Eye (tissue), 1 donor: Measurements from ENCODE around the gene SLC8A2.
"Not testable (repeated sequence)": the region's sequence is repeated elsewhere in the genome, so short reads cannot be mapped to it uniquely, and the experiment has no call there.

Source experiments
- DNase-seq: peaks from one replicate; pipeline ENCODE4 v3.0.0-alpha.2; 2015

The SLC8A2 gene

DNA sequence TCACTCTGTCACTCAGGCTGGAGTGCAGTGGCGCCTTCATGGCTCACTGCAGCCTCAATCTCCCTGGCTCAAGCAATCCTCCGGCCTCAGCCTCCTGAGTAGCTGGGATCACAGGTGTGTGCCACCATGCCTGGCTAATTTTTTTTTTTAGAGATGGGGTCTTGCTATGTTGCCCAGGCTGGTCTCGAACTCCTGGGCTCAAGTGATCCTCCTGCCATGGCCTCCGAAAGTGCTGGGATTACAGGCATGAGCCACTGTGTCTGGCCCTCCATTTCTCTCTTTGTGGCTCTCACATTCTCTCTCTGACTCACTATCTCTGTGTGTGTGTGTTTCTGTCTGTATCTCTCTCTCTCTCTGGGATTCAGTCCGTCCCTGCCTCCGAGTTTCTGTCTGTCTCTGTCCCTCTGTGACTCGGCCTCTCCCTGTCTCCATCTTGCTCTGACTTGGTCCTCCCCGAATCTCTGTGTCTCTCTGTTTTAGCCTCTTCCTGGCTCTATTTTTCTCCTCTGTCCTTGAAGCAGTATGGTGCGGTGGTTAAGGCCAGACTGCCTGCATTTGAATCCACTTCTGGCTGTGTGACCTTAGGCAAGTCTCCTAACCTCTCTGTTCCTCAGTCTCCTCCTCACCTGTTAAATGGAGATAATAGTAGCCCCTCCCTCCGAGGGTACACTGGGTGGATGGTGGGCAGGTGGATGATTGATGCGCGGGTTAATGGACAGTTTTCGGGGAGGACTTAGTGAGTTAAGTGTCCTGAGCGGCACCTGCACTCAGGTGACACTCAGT, 63.3 kb downstream of the SLC8A2 start:
- DNase-seq = no peak

DNA sequence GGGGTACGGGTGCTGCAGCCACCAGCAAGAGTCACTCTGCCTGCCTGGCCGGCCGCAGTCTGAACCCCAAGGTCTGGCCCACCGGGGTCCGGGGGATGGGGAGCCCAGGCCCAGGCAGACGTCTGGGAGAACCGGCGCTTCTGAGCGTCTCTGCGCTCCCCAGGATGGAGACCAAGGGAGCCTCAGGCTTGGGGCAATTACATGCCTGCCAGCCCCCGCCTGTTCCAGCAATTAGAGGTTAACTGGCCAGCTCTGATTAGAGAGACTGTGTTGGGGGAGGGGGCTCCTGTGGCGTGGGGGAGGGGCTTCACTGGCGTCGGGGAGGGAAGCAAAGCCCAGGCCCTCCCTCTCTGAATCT, 64.3 kb downstream of the SLC8A2 start:
- DNase-seq = no peak

DNA sequence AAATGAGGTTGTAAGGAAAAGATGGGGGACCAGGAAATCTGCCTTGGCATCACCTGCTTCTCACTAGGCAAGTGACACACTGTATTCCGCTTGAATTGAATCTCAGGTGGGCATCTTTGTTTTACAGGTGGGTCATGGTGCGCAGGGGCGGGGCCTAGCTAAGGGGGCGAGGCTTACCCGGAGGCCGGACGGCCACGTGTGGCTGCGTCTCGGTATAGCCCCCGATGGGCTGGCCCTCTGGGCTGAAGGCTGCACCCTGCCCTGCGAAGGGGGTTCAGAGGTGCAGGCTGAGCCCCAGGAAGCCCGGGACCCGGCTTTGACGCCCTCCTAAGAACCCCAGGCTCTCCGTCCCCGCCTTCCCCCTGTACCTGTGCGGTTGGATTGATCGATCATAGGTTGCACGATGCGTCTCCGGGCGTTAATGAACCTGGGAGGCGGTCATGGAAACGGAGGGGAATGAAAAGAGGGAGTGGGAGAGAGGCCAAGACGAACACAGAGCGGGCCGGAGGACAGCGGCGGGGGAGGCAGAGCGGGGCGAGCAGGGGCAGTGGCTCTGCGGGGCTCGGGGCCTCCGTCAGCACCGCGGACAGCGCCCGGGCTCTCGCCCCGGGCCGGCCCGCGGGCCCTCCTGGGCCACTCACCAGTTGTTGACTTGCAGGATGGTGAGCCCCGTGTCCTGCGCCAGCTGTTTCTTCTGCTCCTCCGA, 64.8 kb downstream of the SLC8A2 start:
- DNase-seq = peak; percentile 63

DNA sequence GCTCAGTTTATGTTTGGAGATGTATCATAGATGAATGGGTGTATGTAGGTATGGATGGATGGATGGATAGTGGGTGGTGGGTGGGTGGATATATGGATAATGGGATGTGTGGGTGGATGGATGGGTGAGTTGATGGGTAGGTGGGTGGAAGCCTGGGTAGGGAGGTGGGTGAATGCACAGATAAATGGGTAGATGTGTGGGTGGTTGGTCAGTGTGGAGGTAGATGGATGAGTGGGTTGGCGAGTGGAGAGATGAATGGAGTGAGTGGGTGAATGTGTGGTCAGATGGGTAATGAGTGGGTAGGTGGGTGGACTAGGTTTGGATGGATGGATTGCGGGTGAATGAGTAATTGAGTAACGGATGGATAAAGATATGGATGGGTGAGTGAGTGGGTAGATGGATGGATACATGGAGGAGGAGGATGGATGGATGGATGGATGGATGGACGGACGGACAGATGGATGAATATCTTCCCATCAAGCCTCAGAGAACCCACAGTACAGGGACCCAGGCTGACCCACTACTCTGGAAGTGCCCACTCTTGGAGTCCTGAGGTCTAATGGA, 65.8 kb downstream of the SLC8A2 start:
- DNase-seq = no peak

DNA sequence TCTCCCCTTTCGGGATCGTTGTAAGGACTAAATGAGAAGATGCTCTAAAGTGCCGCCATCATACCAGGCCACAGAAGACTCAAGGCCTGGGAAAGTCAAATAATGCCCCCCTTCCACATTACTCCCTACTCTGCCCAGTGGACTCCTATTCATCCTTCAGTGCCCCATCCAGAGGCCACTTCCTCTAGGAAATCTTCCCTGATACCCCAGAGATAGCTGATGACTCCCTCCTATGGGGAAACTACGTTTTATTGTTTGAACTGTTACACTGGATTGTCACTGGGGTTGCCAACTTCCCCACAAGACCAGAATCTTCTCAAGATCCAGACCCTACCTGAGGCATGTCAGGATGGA, 66.5 kb downstream of the SLC8A2 start:
- no peak for DNase-seq

DNA sequence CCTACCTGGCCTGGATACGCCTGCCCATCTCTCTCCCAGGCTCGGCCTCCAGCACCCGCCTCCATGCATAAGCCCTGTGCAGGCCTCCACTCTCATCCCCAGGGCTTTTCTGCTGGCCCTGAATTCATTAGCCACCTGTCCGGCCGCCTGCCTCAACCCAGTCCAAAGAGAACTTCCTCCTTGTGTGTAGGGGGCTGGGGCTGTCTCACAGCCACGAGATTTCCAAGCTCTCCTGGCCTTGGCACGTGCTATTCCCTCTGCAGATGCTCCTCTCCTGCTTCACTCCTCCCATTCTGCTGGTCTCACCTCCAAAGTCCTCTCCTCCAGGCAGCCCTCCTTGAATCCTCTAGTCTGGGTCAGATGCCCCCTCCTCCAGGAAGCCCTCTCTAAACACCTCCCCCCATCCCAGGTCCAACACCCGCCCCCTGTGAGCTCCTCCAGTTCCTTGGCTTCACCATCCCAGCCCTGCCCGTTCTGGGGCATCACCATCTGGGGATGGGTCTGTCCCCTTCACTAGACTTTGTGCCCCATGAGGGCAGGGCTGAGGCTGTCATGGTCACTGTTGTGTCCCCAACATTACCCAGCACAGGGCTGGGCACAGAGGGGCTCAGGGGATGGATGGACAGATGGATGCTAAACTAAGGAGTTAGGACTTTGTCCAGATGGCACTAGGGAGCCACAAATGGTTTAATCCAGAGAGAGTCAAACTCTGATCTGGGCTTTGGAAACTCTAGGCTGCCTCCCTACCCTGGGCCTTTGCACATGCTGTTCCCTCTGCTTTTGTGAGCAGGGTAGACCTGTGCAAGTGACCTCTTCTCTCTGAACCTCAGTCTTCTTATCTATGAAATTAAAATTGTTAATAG, 67.1 kb downstream of the SLC8A2 start:
- DNase-seq = no peak

DNA sequence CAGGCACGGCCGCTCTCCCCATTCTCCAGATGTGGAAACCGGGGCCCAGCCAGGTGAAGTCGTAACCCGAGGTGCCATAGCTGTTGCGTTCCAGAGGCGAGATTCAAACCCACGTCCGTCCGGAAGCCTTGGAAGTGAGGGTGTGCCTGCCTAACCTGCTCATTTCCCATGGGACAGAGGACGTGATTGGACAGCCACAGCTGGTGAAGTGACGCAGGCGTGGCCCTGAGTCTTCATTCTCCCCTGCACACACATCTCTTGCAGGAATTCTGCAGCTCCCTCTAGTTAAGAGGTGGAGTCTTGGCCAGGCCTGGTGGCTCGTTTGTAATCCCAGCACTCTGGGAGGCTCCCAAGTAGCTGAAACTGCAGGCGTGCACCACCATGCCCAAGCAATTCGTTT, 69.2 kb downstream of the SLC8A2 start:
- no peak for DNase-seq

DNA sequence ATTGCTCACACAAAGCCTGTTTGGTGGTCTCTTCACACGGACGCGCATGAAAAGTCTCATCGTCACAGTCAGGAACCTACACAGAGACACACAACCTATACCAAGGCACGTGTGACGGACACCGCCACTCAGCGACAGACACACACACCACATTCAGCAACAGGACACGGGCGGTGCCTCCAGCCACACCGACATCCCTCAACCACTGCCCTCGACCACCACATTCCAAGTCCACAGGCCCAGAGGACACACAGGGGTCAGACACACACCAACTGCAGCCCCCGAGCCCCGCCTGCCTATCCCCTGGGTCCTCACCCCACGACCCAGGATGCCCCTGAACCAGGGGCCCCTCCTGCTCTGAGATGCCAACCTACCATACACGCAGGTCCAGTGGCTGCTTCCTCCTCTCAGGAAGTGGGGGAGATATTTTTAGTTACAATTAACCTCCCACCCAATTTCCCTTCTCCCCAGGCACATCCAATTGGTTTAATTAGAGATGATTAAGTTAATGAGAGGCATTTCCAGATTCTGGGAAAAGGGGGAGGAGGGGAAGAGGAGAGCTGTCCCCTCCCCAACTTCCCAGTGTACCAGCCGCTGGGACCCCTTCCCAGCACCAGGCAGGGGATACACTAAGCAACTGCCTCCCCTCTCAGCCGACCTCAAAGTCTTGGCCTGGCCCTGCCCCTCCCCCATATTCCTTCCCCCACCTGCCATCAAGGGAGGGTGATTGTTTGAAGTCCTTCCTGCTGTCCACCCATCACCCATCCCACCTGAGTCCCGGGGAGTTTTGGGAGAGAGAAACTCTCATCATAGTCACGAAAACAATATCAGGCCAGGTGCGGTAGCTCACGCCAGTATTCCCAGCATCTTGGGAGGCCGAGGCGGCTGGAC, 72.7 kb downstream of the SLC8A2 start:
- DNase-seq = no peak

DNA sequence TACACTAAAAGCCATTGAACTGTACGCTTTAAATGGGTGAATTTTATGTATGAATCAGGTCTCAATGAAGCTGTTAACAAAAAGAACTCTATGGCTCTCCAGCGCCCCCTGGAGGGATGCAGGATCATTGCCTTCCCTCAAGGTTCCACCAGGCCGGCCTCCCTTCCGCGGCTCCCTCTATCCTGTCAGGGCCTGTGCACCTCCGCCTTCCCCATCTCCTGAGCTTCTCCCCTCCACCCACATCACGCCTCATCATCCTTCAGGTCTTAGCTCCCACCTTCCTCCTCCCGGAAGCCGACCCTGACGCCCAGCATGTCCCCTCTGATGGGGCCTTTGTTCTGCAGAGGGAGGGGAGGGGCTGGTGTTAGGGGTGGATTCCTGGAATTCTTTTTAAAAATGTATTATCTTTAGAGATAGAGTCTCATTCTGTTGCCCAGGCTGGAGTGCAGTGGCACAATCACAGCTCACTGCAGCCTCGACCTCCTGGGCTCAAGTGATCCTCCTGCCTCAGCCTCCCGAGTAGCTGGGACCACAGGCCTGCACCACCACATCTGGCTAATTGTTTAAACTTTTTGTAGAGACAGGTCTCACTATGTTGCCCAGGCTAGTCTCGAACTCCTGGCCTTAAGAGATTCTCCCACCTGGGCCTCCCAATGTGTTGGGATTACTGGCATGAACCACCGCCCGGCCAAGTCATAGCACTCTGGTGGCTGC, 80.0 kb downstream of the SLC8A2 start:
- peak; percentile 87 for DNase-seq

DNA sequence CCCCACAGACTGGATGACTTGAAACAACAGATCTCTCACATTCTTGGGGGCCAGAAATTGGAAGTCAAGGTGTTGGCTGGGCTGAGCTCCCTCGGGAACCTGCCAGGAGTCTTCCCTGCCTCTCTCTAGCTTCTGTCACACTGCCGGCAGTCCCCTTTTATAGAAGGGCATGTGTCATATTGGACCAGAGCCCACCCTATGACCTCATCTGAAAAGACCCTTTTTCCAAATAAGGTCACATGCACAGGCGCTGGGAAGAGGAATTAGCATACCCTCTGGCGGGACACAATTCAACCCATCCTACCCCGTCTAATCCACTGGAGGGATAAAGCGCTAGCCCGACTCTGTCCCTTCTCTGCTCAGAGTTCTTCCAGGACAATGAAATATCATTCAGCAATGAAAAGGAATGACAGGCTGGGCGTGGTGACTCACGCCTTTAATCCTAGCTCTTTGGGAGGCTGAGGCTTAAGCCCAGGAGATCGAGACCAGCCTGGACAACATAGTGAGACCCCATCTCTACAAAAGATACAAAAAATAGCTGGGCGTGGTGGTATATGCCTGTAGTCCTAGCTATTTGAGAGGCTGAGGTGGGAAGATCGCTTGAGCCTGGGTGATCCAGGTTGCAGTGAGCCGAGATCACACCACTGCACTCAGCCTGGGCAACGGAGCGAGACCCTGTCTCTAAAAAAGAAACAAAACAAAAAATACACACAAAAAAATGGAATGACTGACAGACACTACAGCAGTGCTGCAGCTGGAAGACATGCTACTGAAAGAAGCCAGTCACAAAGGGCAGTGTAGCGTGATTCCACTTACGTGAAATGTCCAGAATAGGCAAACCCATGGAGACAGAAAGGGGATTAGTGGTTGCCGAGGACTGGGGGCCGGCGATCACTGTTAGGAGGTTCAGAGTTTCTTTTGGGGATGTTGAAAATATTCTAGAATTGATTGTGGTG, 80.9 kb downstream of the SLC8A2 start:
- DNase-seq = no peak

DNA sequence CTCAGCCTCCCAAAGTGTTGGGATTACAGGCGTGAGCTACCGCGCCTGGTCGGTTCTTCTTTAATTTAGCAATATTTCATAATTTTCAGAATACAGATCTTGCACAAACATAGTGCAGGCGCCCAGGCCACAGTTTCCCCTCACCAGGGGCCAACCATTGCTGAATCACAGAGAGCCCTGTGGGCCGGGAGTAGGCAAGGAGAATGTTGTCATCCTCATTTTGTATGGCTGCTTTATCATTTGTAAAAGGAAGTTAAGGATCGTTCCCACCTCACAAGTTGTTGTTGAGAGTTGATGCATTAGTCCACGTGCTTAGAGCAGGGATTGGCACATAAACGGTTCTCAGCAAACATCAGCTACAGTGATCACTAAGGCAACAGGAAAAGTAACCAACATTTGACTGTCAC, 82.5 kb downstream of the SLC8A2 start:
- no peak for DNase-seq

DNA sequence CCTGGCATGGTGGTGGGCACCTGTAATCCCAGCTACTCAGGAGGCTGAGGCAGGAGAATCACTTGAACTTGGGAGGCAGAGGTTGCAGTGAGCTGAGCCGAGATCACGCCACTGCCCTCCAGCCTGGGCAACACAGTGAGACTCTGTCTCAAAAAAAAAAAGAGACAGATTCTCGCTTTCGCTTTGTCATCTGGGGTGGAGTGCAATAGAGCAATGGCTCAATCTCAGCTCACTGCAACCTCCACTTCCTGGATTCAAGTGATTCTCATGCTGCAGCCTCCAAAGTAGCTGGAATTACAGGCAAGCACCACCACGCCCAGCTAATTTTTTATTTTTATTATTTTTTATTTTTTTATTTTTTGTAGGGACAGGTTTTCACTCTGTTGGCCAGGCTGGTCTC, 83.0 kb downstream of the SLC8A2 start:
- not testable (repeated sequence) for DNase-seq

DNA sequence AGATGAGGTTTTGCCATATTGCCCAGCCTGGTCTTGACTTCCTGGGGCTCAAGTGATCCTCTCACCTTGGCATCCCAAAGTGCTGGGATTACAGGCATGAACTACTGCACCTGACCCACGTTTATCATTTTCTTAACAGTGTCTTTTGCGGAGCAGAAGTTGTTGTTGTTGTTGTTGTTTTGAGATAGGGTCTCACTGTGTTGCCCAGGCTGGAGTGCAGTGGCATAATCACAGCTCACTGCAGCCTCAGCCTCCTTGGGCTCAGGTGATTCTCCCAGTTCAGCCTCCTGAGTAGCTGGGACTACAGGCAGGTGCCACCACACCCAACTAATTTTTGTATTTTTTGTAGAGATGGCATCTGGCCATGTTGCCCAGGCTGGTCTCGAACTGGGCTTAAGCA, 84.1 kb downstream of the SLC8A2 start:
- not testable (repeated sequence) for DNase-seq

DNA sequence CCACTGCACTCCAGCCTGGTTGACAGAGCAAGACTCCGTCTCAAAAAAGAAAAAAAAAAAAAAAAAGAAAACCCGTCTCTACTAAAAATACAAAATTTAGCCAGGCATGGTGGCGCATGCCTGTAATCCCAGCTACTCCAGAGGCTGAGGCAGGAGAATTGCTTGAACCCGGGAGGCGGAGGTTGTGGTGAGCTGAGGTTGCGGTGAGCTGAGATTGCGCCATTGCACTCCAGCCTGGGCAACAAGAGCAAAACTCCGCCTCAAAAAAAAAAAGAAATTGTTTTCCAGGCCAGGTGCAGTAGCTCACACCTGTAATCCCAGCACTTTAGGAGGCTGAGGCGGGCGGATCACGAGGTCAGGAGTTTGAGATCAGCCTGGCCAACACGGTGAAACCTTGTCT, 85.1 kb downstream of the SLC8A2 start:
- not testable (repeated sequence) for DNase-seq

DNA sequence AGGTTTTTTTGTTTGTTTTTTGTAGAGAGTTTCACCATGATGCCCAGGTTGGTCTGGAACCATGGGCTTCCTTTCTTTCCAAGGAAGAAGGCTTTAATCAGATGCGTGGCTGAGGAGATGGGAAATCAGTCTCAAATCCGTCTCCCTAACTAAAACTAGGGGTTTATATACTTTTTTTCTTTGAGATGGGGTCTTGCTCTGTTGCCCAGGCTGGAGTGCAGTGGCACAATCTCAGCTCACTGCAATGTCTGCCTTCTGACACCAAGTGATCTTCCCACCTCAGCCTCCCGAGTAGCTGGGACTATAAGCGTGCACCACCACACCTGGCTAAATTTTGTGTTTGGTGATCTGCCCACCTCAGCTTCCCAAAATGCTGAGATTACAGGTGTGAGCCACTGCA, 87.2 kb downstream of the SLC8A2 start:
- not testable (repeated sequence) for DNase-seq

DNA sequence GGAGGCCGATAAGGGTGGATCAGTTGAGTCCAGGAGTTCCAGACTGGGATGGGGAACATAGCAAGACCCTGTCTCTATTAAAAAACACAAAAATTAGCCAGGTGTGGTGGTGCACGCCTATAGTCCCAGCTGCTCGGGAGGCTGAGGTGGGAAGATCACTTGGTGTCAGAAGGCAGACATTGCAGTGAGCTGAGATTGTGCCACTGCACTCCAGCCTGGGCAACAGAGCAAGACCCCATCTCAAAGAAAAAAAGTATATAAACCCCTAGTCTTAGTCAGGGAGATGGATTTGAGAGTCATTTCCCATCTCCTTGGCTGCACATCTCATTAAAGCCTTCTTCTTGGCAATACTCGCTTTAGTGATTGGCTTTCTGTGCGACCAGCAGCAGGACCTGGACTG, 87.8 kb downstream of the SLC8A2 start:
- not testable (repeated sequence) for DNase-seq

DNA sequence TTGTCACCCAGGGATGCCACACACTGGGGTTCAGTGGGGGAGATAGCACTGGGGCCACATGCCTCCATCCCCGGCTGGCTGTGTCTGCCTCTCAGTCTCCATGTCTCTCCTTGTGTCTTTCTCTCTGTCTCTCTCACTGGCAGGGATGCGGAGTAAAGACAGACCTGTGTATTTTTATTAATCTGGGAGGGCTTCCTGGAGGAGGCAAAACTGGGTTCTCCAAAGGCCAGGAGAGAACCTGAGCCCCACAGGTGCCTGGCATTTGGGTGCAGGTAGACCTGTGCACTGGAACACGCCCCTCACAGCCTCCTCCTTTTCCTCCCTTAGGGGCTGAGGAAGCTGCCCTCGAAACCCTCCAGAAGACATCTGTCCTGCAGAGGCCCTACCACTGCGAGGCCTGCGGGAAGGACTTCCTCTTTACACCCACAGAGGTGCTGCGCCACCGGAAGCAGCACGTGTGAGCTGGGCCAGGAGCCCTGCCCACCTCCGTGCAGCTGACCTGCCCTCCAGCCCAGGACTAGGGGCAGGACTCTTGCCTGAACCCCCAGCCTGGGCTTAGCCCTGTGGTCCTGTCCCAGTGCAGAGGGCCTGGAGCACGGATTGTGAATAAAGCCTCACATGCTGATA, 89.9 kb downstream of the SLC8A2 start:
- no peak for DNase-seq

DNA sequence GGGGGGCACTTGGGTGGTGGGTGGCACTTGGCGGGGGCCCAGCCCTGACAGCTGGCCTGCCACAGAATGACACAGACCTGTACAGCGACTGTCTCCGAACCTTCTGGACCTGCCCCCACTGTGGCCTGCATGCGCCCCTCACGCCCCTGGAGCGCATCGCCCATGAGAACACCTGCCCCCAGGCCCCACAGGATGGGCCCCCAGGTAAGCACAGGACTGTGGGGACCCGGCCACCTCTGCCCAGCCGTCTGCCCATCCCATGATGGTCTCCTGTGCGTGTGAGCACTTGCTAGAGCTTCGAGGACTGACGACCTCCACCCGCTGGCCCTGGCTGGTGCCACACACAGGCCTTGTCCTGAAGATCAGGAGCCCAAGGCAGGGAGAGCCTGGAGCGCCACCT, 90.6 kb downstream of the SLC8A2 start:
- DNase-seq = no peak

DNA sequence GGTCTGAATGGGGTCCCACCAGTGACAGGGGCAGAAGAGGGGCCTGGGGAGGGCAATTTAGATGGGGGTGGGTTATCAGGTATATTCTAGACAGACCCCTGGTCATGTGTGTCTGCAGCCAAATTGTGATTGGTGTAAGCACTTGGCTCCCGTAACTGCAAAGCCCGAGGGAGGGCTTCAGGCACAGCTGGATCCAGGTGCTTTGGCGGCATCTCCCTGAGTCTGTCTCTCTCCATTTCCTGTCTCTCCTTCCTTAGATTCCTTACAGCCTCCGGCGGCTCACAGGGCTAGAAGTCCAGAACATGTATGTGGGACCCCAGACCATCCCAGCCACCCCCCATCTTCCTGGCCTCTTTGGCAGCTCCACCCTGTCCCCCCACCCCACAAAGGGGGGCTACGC, 91.1 kb downstream of the SLC8A2 start:
- no peak for DNase-seq

DNA sequence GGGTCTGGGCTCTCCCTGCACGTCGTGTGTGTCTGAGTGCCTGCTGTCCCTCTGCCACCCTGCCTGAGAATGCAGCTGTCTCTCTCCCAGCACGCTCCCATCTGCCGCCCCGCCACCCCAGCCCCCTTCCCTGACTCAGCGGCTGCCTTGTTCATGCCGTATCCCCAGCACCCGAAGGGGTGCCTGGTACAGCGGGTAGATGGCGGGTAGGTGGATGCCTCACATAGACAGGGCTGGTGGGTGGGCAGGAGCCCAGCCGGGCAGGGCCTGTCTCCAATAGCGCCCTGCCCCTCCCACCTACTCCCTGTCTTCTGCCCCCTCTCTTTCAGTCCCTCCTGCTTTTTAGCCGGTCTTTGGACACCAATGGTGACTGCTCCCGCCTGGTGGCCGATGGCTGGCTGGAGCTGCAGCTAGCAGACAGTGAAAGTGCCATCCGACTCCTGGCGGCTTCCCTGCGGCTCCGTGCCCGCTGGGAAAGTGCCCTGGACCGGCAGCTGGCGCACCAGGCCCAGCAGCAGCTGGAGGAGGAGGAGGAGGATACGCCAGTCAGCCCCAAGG, 92.2 kb downstream of the SLC8A2 start:
- peak; percentile 55 for DNase-seq
